ENCODE results near the gene COPZ2.

- no peak for TF ChIP-seq CTCF (IDR thresholded peaks at IDR 0.05 in 8 of 11, conservative IDR thresholded peaks at IDR 0.05 in 3 of 11)
- no peak for TF ChIP-seq POLR2A (IDR thresholded peaks at IDR 0.05)
- no peak for TF ChIP-seq POLR2AphosphoS5 (IDR thresholded peaks at IDR 0.05)
These were observed 29.1 kb upstream of the COPZ2 start for GRCh38 chr17:48066656-48067055.

Measured in spleen (tissue), 7 donors.